CD4-positive, alpha-beta T cell (primary cell): Measurements from ENCODE around the gene PIK3C2B. TPM values are rescaled to one million over a fixed set of nuclear protein-coding genes. Genes with fewer than 3 reads are reported as not detected.

Experiments used
- ATAC-seq: fragments of 200-7000 bp; cut with Tn5 transposase; one replicate; pipeline ENCODE4 v1.10.0; 2022; ENCODE audit warnings: mild to moderate bottlenecking; ENCODE audit not compliant: poor library complexity
- CTCF ChIA-PET: fragments of 350-600 bp; sonication (Branson Sonifier 250); formaldehyde crosslinking; loops from one replicate; lab custom pipeline; 2021; ENCODE audit warnings: antibody characterized with exemption, inconsistent platforms; lab: Charles Lee
- POLR2A ChIA-PET: fragments of 350-600 bp; sonication (Branson Sonifier 250); formaldehyde crosslinking; loops from one replicate; lab custom pipeline; 2021; ENCODE audit warnings: antibody characterized with exemption, inconsistent platforms; lab: Charles Lee
- DNase-seq, 14 experiments: peaks; one replicate each; pipeline ENCODE4 v3.0.0-alpha.2; 2013 to 2020; ENCODE audit warnings: mixed read lengths in 2 of 14
- H3K27ac ChIP-seq, 2 donors: one replicate each; pipeline versions ENCODE4 v1.5.1 to v1.7.0; 2013; ENCODE audit warnings: low read length in 2 of 2, low read depth in 1 of 2, mild to moderate bottlenecking in 1 of 2
- H3K27me3 ChIP-seq, 2 experiments: 1 replicate in 1 of 2; 2 replicates in 1 of 2; pipeline versions ENCODE4 v1.6.1 to v1.7.0; 2013; ENCODE audit warnings: low read length in 2 of 2, control low read depth in 1 of 2, mild to moderate bottlenecking in 1 of 2, moderate library complexity in 1 of 2; ENCODE audit not compliant: insufficient read depth in 2 of 2, control insufficient read depth in 1 of 2
- H3K36me3 ChIP-seq: one replicate; pipeline ENCODE4 v1.6.1; 2013; ENCODE audit warnings: low read length, control low read depth; ENCODE audit not compliant: insufficient read depth
- H3K4me1 ChIP-seq: one replicate; pipeline ENCODE4 v1.6.1; 2013; ENCODE audit warnings: low read length, control low read depth; ENCODE audit not compliant: insufficient read depth
- H3K4me3 ChIP-seq: one replicate; pipeline ENCODE4 v1.5.1; 2013; ENCODE audit warnings: mild to moderate bottlenecking, low read length, moderate library complexity
- H3K9me3 ChIP-seq, 2 experiments: 1 replicate in 1 of 2; 2 replicates in 1 of 2; pipeline versions ENCODE4 v1.6.1 to v1.7.0; 2013; ENCODE audit warnings: low read length in 2 of 2, mild to moderate bottlenecking in 2 of 2, control low read depth in 1 of 2, moderate library complexity in 1 of 2; ENCODE audit not compliant: control insufficient read depth in 1 of 2, insufficient read depth in 1 of 2
- H3K27ac Mint-ChIP-seq: one replicate; pipeline ENCODE4 v1.8.0; 2020; ENCODE audit warnings: mixed read lengths
- H3K27me3 Mint-ChIP-seq: one replicate; pipeline ENCODE4 v1.8.0; 2021; ENCODE audit warnings: mixed read lengths
- H3K36me3 Mint-ChIP-seq: one replicate; pipeline ENCODE4 v1.8.0; 2021; ENCODE audit warnings: low read depth, mixed read lengths
- H3K4me1 Mint-ChIP-seq: one replicate; pipeline ENCODE4 v1.8.0; 2021; ENCODE audit warnings: low read depth, mixed read lengths
- H3K4me3 Mint-ChIP-seq: one replicate; pipeline ENCODE4 v1.8.0; 2020; ENCODE audit warnings: mild to moderate bottlenecking, mixed read lengths
- H3K9me3 Mint-ChIP-seq: one replicate; pipeline ENCODE4 v1.8.0; 2020; ENCODE audit warnings: mixed read lengths
- intact Hi-C, 2 experiments: fragments of 100-400 bp; cut with DNase I in 1 of 2; cut with micrococcal nuclease in 1 of 2; formaldehyde crosslinking; loops; one replicate each; pipeline versions ENCODE4 v1.15.1 to v1.9.0; 2023 to 2025; cut with DNase I, micrococcal nuclease
- total RNA-seq, 174 experiments: library from RNA in 2 of 174; stranded (reverse) in 2 of 174; gene quantifications; one replicate each; pipeline ENCODE4 v1.2.3 and lab custom pipeline; 2021 to 2026
- TF ChIP-seq, protein P1 (sequence below): fragments of 200-600 bp; IDR thresholded peaks from one replicate; pipeline ENCODE4 v1.8.0; 2022; ENCODE audit warnings: antibody characterized with exemption, mild to moderate bottlenecking

Gene PIK3C2B
- total RNA-seq, 2 experiments from 2014 or later, result 25.5 to 27.1 TPM

DNA sequence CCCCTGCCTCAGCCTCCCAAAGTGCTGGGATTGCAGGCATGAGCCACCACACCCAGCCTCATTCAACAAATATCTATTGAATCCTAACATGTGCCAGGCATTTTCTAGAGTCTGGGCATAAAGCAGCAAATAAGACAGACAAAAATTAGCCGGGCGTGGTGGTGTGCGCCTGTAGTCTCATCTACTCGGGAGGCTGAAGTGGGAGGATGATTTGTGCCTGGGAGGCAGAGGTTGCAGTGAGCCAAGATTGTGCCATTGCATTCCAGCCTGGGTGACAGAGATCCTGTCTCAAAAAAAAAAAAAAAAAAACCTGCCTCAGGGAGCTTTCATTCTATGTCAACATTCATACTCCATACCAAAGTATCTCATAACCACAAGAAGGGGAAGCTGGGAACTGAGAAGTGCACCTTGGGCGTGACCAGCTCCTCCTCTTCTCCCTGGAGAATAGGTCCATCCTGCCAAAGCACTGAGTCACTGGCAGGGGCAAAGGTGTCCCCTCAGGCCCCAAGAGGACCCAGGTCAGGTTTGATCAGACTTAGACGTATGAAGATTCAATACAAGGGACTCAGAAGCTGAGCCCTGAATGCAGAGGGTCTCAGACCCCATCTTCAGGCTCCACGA, 46.2 kb downstream of the PIK3C2B start:
- intact Hi-C loops, result loop anchor here (5.0 to 10.0 kb wide), 3 partner anchors 99 to 359 kb away; no protein-coding TSS in a partner anchor
- POLR2A ChIA-PET, result interaction anchor here (1.5 kb wide), 1 partner anchor 68 kb away, joined by 4 read pairs; the partner anchor contains the start of gene MDM4
- H3K9me3 ChIP-seq, result no peaks in the 10 kb centered on the region

GRCh38 chr1:204447736-204448135, 46.9 kb downstream of the PIK3C2B start:
- Mint-ChIP-seq H3K4me3 (no peak overlapping the region), H3K27ac (no peak overlapping the region), H3K9me3 (no peaks in the 10 kb centered on the region), H3K4me1 (peaks cover 28% of the 10 kb centered on the region), H3K36me3 (peaks cover 66% of the 10 kb centered on the region), H3K27me3 (no peaks in the 10 kb centered on the region)
- no peak overlapping the region for H3K4me3 ChIP-seq
- H3K4me1 ChIP-seq, result peaks cover 50% of the 10 kb centered on the region
- intact Hi-C loops, result loop anchor here (2.0 to 10.0 kb wide), 4 partner anchors 47 to 360 kb away; partner anchors contain the start of gene PIK3C2B (in 1 of the 2)
- H3K27ac ChIP-seq, result no peak overlapping the region
- CTCF ChIA-PET, result interaction anchor here (3.2 to 9.7 kb wide), 3 partner anchors 16 to 55 kb away, joined by 16 to 218 read pairs (median 51); partner anchors contain the start of gene PIK3C2B
- H3K27me3 ChIP-seq, result no peaks in the 10 kb centered on the region
- TF ChIP-seq, protein P1, sequence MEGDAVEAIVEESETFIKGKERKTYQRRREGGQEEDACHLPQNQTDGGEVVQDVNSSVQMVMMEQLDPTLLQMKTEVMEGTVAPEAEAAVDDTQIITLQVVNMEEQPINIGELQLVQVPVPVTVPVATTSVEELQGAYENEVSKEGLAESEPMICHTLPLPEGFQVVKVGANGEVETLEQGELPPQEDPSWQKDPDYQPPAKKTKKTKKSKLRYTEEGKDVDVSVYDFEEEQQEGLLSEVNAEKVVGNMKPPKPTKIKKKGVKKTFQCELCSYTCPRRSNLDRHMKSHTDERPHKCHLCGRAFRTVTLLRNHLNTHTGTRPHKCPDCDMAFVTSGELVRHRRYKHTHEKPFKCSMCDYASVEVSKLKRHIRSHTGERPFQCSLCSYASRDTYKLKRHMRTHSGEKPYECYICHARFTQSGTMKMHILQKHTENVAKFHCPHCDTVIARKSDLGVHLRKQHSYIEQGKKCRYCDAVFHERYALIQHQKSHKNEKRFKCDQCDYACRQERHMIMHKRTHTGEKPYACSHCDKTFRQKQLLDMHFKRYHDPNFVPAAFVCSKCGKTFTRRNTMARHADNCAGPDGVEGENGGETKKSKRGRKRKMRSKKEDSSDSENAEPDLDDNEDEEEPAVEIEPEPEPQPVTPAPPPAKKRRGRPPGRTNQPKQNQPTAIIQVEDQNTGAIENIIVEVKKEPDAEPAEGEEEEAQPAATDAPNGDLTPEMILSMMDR, result no peak
- no peaks in the 10 kb centered on the region for H3K9me3 ChIP-seq
- no peak for DNase-seq
- POLR2A ChIA-PET, result interaction anchor here (1.5 to 3.5 kb wide), 3 partner anchors 47 to 68 kb away, joined by 4 to 33 read pairs (median 9); partner anchors contain the start of genes MDM4 and PIK3C2B
- H3K36me3 ChIP-seq, result peaks cover 53% of the 10 kb centered on the region
- ATAC-seq, result no peak

More for the DNA sequence above, 46.2 kb downstream of the PIK3C2B start:
- ATAC-seq (no peak), DNase-seq (no peak)
- Mint-ChIP-seq H3K27me3 (no peaks in the 10 kb centered on the region), H3K4me3 (no peak overlapping the region), H3K36me3 (peaks cover 66% of the 10 kb centered on the region), H3K27ac (peak overlapping the region; percentile 42), H3K4me1 (peaks cover 35% of the 10 kb centered on the region), H3K9me3 (no peaks in the 10 kb centered on the region)
- Histone ChIP-seq H3K27me3 (no peaks in the 10 kb centered on the region), H3K4me3 (no peak overlapping the region), H3K4me1 (peaks cover 57% of the 10 kb centered on the region), H3K27ac (no peak overlapping the region), H3K36me3 (peaks cover 46% of the 10 kb centered on the region)
- TF ChIP-seq, protein P1, result no peak
- CTCF ChIA-PET, result interaction anchor here (3.2 to 9.7 kb wide), 3 partner anchors 17 to 54 kb away, joined by 16 to 218 read pairs (median 51); partner anchors contain the start of gene PIK3C2B

- Histone ChIP-seq H3K27me3 (no peaks in the 10 kb centered on the region), H3K9me3 (no peaks in the 10 kb centered on the region), H3K36me3 (peaks cover 58% of the 10 kb centered on the region), H3K4me3 (no peak overlapping the region), H3K4me1 (peaks cover 44% of the 10 kb centered on the region), H3K27ac (no peak overlapping the region)
- Mint-ChIP-seq H3K27me3 (no peaks in the 10 kb centered on the region), H3K4me3 (no peak overlapping the region), H3K27ac (peak overlapping the region; percentile 81), H3K4me1 (peaks cover 27% of the 10 kb centered on the region), H3K36me3 (peaks cover 71% of the 10 kb centered on the region), H3K9me3 (no peaks in the 10 kb centered on the region)
- DNase-seq (no peak), ATAC-seq (no peak)
- intact Hi-C loops, result loop anchor here (2.0 to 10.0 kb wide), 4 partner anchors 48 to 360 kb away; partner anchors contain the start of gene PIK3C2B (in 1 of the 2)
- CTCF ChIA-PET, result interaction anchor here (0.8 to 9.7 kb wide), 13 partner anchors 12 to 119 kb away, joined by 3 to 218 read pairs (median 5); partner anchors contain the start of genes MDM4 and PIK3C2B
- POLR2A ChIA-PET, result interaction anchor here (0.6 to 3.5 kb wide), 6 partner anchors 47 to 80 kb away, joined by 3 to 33 read pairs (median 6); partner anchors contain the start of genes MDM4 and PIK3C2B
- TF ChIP-seq, protein P1, result no peak
Observed at GRCh38 chr1:204447190-204447589, 47.4 kb downstream of the PIK3C2B start.
